RPMI8226 (cell line): Measurements from ENCODE around the gene PLCD3.

ENCODE experiments used
- DNase-seq: peaks from one replicate; pipeline ENCODE4 v3.0.0-alpha.2; 2015

Gene PLCD3

DNA sequence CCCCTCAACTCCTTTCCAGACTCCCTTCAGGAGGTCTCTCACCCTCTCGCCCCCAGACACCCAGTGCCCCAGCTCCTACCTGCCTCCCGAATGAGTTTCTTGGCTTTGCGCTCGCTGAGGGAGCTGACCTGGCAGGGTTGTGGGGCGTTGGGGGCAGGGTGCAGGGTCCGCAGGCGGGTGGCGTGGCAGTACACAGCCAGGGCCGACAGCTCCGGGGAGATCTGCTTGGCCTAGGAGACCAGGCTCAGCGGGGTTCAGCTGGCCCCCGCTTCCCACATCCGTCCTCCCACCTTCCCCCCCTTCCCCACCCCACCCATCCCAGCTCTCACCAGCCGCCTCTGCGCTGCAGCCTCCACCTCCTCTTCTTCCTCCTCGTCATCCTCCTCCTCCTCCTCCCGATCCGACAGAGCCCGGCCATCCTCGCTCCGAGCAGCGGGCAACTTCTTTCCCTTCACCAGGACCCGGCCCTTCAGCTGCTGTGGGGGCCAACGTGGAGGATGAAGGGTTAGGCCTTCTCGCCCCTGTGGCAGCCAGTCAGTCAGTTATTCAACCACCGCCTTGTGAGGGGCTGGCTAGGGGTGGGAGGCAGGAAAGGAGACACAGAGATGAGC lies 17.2 kb downstream of the PLCD3 start:
- DNase-seq, result no peak

DNA sequence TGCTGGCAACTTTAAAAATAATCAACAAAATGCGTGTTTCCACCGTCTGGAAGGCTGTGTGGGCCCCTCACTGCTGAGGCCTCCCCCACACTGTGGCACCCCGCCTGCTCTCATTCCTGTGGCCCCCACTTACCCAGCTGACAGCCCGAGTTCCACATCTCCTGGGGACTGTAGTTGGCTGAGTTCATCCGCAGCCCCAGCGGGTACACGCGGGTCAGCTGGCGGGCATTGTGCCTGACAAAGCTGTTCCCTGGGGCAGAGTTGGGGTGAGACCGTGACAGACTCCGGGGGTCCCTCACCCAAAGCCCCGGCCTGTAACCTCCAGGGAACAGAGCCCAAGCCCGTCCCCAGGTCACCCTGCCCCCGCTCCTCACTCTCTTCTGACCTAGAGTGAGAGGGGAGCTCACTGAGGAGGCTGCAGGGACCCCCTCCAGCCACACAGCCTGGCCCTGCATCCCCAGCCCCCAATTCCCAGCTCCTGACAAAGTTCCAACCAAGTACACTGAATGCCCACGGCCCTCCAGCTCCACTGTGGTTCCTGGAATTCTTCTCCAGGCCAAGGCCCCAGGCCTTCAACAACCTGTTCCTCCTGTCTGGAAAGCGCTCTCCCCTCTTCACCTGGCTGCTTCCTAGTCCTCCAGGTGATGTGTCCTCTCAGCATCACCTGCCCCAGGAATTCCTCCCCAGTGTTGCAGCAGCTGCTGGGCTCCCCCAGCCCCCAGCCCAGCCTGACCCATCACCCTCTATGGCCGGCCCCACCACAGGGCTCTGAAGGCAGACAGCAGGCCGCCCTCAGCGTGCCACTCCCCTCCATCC lies 18.0 kb downstream of the PLCD3 start:
- DNase-seq, result no peak

DNA sequence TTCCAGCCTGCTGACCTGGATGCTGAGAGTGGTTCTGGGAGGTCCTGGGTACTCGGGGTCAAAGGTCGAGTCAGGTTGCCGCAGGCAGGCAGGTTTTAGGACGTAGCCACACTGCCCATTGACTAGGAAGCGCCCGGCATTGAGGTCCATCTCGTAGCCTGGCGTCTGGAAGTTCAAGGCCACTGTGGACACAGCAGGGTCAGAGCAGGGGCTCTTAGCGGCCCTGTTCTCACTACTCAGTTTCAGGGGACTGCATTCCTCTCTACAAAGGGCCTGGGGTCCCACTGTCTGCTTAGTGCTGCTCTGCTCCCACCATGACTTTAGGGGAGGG lies 18.9 kb downstream of the PLCD3 start:
- no peak for DNase-seq

DNA sequence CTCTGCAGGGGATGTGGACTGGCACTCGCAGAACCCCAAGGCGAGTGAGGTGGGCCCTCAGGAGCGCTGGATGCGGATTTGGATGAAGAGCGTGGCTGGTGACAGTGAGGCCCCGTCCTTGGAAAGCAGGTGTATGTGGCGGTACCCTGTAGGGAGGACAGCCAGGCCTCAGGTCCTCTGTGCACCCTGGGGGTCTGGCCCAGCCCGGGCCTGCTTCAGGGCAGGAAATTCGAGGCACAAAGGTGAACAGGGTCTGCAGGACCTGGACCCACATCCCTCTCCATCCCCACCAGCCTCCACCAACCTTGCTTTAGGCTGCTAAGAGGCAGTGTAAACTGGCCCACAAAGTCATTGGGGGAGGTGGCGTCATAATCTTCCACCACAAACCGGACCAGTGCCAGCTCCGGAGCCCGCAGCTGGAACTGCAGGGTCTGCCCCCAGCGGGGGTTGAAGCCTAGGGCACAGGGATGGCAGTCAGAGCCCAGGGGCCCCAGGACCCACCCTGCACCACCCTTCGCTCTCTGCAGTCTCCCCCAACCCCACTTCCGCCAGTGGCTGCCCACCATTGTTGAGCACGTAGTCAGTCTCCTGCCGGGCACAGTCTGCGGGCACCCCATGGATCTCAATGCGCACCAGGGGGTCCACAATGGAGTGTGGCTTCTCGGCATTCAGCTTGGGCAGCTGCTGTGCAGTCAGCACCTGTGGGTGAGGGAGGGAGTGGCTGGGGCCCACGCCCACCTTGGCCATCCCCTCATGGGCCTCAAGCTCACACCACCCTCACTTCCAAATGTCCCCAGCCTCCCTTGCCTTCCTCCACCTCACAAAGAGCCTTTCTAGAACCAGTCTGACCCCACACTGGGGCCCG lies 19.5 kb downstream of the PLCD3 start:
- no peak for DNase-seq

DNA sequence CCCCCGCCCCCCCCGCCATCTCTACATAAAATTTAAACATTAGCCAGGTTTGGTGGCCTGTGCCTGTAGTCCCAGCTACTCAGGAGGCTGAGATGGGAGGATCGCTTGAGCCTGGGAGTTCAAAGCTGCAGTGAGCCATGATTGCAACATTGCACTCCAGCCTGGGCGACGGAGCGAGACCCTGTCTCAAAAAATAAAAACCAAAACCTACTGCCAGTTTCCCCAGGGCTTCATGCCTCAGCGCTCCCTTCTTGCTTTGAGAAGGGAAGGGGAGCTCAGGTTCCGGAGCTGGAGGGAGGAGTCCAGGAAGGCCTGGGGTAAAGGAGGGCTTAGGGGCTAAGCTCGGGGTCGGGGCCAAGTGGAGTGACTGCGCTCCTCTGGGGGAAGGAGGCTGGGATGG lies 20.5 kb downstream of the PLCD3 start:
- DNase-seq, result no peak

DNA sequence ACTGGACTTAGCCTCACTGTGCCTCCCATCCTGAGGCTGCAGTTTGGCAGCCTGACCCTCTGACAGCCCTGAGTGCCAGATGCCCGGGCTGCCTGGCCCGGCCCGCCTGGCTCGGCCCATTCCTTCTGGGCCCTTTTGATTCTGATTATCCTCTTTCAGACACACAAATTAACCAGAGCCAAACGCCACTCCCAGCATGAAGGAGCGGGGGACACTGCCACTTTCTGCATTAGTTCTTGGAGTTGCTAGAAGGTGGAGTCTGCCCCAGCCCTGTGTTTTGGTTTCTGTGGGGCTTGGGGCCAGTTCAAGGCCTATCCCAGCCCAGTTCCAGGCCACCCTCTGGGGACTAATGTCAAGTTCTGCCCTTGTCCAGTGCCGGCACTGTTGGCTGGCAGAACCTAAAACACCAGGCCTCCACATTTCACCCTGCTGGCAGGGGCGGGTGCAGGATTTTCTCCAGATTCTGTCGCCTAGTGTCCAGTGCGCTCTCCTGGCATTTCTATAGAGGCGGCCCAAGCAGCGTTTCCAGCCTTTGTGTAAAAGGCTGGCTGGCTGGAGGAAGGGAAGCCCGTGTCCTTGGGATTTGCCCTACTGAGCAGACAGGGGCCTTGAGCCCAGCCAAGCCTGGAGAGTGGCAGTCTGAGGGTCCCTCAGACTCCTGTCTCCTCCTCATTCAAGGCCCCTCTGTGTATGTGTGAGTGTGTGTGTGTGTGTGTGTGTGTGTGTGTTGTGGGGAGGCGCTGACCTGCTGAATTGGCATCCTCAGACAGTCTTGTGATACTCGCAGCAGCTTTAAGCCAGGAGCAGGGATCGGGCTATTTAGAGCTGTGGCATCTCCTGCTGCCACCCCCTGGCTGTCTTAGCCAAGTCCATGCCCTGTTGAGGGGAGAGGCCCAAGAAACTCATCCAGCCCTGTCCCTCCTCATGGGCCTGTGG lies 21.4 kb downstream of the PLCD3 start:
- no peak for DNase-seq

DNA sequence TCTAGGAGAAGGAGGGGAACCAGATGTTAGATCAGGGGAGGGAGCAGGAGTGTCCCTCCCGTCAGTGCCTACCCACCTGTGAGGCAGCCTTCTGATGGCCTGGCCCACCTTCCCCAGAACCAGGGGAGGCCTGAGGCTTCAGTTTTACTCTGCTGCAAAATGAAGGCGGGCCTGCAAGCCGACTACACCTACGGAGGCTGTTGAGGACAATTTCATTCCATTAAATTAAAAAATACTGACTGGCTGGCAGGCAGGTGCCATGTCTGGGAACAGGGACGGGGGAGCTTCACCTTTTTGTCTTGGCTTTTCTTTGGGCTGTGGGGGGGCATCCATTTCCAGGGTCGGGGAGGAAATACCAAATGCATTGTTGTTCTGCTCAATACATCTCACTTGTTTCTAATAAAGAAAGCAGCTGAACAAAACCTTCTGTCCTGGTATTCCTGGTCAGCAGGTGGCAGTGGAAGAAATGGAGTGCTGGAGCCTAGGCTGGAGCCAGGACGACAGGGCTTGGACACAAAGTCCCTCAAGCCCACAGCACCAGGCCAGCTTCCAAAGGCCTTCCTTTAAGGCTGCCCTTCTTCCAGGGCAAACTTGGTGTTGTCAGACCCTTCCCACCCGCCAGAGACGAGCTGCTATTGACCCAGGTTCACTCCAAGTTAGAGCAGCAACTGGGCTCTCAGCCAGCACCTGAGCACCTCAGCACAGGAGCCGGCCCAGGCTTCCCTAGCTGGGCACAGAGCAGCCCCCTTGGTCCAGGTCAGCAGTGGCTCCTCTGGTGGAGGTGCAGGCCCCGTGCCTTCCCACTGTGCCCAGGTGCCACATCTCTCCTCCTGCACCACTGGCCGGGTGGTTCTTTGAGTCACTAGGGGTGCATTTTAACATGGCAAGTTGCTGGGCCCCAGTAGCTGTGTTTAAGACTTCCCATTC lies 23.5 kb downstream of the PLCD3 start:
- DNase-seq, result no peak

DNA sequence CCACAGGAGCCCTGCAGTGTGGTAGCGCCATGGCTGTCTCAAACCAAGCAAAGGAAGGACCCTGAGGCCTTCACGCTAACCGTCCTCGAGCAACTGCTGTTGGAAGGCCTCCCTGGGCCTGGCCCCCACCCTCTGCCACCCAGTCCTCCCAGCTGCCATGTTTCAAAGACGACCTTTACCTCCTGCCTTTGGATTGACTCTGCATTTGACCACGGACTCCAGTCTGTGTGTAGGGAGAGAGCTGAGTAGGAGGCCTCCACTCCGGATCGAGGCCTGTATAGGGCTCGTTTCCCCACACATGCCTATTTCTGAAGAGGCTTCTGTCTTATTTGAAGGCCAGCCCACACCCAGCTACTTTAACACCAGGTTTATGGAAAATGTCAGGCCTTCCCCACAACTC lies 24.3 kb downstream of the PLCD3 start:
- no peak for DNase-seq

DNA sequence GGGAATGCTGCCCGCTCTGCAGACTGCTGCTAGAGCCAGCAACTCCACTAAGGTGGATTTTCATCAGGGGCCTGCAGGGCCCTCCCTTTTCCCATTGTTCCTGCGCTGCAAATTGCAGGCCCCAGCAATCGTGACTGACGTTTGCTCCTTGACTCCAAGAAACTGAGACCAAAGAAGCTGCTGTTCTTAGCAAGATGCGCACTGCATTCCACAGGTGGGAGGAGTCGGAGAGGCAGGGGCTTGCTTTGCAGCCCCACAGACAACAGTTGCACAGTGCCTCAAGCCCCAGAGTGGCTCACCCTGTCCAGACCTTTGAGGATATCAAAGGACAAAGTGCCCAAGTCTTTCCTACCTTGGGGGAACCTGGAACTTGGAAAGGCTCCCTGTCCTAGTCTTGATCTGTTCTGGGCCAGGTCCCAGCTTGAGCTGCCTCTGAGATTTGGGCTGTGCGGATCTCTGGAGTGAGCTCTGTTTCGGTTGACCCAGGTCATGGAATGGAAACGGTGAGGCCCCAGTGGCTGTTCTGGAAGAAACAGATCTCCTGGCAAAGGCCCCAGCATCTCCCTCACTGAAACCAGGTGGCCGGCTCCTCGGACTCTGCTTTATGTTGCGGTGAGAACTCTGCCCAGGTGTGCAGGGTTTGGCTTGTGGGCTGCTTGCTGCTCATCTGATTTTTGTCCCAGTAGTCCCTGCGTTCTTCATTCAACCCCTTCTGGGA lies 24.9 kb downstream of the PLCD3 start:
- no peak for DNase-seq

DNA sequence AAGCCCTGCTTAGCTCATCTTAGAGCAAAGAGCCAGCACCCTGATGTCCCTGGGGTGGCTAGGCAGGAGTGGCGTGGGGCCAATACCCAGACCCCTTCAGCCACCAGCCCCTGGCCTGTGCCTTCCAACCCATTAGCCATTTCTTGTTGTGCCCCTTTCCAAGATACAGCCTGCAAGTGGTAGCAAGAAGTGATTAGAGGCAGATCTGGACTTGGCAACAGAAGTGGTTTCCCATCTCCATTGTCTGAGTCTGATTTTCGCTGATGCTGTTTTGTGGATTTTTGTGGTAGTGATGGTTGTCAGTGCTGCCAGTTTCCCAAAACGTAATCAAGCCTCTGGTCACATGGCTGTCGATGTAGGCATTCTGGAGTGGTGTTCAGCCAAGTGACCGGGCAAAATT lies 25.7 kb downstream of the PLCD3 start:
- no peak for DNase-seq

DNA sequence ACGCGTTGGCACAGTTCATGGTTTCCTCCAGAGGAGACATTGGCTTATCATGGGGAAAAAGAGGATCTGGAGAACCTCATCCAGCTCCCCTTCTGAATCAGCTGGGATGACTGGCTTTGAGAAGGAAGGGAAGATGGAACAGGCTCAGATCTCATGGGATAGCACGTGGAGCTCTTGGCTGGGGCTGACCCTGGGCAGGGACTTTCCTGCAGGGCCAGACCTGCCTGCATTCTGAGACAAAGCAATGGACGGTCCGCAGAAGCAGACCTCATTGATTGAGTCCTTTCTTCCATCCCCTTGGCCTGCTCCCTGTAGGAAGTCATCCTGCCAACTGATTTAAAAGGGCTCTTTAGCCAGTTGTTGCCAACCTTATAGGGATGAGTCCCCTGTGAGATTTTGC lies 26.2 kb downstream of the PLCD3 start:
- DNase-seq, result no peak

DNA sequence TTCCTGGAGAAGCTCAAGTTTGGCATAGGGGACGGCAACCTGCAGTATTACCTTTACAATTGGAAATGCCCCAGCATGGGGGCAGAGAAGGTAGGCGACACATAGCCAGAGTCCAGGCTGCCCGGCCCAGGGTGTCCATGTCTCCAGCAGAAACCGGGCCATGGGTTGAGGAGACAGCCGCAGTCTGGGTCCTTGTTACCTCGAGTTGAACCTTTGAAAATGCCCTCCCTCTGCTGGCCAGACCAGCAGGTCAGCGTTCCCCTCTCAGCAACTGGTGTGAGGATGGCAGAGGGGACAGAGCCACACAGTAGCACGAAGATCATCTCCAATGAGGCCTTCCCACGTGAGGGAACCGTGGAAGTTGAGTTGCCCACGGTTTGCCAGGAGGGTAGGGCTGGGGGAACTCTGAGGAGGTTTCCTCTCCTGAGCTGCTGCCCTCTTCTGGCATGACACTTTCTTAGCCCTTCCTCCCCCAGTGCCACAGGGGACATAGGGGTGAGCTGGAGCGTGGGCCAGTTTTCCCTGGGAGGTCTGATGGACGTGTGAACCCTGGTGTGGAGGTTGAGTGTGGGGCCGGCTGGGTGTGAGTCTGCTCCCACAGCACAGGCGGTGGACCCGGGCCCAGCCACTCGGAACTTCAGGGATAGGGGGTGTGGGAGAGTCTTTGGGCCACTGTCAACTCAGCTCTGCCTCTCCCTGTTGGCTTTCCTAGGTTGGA lies 27.2 kb downstream of the PLCD3 start:
- no peak for DNase-seq

DNA sequence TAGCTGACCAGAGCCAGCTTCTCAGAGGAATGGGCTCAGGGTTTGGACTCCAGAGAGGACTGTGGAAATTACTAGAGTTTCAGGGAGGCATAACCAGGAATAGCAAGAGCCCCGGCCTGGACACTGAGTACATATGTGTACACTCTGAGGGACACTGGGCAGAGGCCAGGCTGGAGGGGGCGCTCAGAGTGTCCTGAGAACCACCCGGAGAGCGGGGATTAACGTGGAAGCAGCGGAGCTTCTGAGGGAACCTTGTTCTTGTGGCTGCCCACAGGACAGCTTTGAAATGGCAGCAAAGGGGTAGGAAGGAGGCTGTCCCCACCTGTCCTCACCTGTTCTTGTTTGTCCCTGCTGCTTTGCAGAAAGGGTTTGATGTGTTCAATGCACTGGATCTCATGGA lies 27.8 kb downstream of the PLCD3 start:
- DNase-seq, result no peak

DNA sequence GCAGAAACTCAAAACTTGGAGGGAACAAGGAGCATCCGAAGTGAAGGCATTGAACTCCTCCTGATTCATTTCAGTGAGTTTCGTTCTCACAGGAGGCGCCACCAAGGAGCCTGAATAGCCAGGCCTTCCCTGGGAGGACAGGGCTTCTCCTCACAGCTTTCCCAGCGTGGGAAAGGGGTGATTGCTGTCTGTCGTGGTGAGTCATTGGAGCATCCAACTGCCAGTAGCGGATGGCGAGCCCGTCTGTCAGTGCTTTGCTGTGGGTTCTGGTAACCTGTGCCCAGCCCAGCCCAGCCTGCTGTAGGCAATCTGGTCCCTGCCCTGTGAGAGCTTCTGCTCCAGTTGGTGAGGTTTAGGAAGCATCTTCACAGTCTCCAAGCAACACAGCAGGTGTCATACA lies 28.3 kb downstream of the PLCD3 start:
- DNase-seq, result no peak

DNA sequence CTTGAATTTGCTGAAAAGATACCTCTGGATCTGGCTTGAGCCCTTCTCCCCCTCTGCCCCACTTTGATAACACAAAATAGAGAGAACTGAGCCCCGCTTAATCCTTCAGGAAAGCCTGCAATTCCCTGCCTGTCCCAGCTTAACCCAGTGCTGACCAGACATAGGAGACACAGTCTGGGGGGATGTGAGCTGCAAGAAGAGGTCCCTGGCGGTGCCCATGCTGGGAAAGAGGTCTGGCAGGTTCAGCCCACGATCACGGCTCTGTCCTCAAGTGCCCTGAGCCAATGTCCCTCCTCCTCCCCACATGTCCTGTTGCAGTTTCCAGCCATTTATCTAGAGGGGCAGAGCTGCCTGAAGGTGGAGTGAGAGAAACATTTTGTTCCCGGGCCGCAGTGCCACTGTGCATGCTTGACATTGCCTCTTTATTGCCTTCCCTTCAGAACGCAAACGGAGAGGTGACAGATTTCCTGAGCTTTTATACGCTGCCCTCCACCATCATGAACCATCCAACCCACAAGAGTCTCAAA lies 29.0 kb downstream of the PLCD3 start:
- no peak for DNase-seq

DNA sequence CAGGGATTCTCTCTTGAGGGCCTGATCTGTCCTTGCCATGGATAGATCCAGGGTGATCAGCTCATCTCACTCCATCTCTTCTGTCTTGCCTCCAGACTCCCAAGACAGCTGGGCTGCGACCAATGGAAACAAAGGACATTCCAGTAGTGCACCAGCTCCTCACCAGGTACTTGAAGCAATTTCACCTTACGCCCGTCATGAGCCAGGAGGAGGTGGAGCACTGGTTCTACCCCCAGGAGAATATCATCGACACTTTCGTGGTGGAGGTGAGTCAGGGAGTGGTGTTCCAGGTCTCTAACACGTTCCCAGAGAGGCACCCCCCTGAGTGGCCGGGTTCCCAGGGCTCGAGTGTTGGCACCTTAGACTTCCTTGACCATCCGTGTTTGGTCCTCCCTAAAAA lies 29.5 kb downstream of the PLCD3 start:
- DNase-seq, result no peak

DNA sequence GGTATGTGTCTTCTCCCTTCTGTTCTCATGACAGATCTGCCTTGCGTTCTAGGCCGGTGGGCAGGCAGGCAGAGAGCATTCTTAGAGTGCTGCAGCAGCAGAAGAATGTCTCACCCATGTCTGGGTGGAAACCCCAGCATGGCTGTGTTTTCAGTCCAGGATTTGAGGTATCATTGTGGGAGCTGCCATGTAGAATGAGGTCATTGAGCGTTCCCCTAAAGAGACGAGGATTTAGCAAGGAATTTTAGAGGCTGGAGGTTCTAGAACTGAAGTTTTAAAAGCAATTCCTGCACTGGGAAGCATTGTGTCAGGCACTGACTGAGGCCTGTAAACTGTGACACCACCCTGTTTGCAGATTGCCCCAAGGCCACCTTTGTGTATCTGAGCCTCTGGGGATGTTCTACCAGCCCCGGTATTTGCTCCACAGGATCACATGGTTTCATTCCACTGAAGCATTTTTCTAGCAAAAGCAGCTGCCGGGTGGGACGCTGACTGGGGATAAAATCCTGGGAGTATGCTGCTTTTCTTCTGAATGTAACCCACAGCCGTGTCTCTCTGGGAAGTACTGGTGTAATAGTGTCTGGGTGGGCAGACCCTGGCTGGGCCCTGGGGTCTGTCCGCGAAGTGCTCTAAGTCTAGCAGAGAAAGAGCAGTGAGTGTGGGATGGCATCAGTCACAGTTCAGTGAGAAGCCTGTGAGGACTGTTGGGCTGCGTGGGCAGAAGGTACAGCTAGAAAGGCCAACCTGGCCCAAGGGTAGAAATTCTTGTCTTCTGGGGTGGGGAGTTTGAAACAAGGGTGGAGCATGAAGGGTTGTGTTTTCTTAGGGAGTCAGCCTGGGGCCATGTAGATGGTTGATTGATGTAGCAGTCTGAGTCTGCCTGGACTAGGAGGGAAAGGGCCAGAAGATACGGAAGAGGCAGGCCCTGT lies 30.2 kb downstream of the PLCD3 start:
- no peak for DNase-seq

DNA sequence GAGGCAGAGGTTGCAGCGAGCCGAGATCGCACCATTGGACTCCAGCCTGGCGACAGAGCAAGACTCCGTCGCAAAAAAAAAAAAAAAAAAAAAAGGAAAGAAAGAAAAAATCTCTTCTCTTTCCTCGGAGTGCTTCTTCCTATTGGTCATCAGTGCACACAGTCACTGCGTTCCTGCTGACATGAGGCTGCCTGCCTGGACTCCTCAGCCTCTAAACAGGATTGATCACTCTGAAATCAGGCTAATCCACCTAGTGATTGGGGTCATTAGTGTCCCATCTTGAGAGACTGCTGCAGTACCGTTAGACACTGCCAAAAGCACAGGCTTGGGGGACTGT lies 30.8 kb downstream of the PLCD3 start:
- no peak for DNase-seq
